Measurements from ENCODE around the gene LRRC37A3.
"Not testable (repeated sequence)": the region's sequence is repeated elsewhere in the genome, so short reads cannot be mapped to it uniquely, and the experiment has no call there.

The LRRC37A3 gene

GRCh38 chr17:64834060-64834459 lies 85.2 kb downstream of the LRRC37A3 start:
- DNase-seq (ENCODE audit: low read depth): not testable (repeated sequence)

- DNase-seq (ENCODE audit: low read depth): not testable (repeated sequence)
Observed at GRCh38 chr17:64830631-64831040, 88.6 kb downstream of the LRRC37A3 start.

GRCh38 chr17:64829824-64830630 lies 89.3 kb downstream of the LRRC37A3 start:
- DNase-seq (ENCODE audit: low read depth): not testable (repeated sequence)

- DNase-seq (ENCODE audit: low read depth): not testable (repeated sequence)
Observed at GRCh38 chr17:64829068-64829467, 90.2 kb downstream of the LRRC37A3 start.

DNA sequence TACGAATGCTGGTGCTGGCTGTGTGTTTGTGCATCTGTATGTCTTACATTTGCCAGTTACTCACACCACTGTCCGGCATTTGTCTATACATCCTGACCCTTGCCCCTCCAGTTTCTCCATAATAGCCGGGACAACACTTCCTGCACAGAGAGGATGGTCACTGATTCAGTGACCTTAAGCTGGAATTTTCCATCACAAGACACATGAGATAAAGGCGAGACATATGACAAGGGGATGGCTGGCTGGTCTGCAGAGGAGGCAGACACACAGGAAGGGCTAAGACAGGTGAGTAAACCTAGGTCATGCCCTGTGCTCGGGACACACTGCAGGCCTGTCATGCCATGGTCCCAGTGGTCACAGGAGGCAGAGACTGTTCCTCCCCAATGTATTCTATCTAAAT lies 100.4 kb downstream of the LRRC37A3 start:
- not testable (repeated sequence) for DNase-seq (ENCODE audit: low read depth)

GRCh38 chr17:64815833-64816198 lies 103.5 kb downstream of the LRRC37A3 start:
- DNase-seq (ENCODE audit: low read depth): not testable (repeated sequence)

- DNase-seq (ENCODE audit: low read depth): not testable (repeated sequence)
Observed at GRCh38 chr17:64814993-64815832, 104.1 kb downstream of the LRRC37A3 start.

GRCh38 chr17:64808178-64808977 lies 110.9 kb downstream of the LRRC37A3 start:
- peak; percentile 31 for DNase-seq (ENCODE audit: low read depth)

Measured in stimulated activated CD4-positive, alpha-beta T cell treated with anti-CD3 and anti-CD28 coated beads, Interleukin-2, amount 100 ng/mL, for 4 hours (primary cell).